ENCODE data around the gene SRD5A2.
"Not testable (repeated sequence)": the region's sequence is repeated elsewhere in the genome, so short reads cannot be mapped to it uniquely, and the experiment has no call there.

DNA sequence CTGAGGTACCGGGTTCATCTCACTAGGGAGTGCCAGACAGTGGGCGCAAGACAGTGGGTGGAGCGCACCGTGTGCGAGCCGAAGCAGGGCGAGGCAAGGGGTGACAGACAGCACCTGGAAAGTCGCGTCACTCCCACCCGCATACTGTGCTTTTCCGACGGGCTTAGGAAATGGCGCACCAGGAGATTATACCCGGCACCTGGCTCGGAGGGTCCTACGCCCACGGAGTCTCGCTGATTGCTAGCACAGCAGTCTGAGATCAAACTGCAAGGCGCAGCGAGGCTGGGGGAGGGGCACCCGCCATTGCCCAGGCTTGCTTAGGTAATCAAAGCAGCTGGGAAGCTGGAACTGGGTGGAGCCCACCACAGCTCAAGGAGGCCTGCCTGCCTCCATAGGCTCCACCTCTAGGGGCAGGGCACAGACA is 84.3 kb downstream of the SRD5A2 start:
- TF ChIP-seq, protein P1, sequence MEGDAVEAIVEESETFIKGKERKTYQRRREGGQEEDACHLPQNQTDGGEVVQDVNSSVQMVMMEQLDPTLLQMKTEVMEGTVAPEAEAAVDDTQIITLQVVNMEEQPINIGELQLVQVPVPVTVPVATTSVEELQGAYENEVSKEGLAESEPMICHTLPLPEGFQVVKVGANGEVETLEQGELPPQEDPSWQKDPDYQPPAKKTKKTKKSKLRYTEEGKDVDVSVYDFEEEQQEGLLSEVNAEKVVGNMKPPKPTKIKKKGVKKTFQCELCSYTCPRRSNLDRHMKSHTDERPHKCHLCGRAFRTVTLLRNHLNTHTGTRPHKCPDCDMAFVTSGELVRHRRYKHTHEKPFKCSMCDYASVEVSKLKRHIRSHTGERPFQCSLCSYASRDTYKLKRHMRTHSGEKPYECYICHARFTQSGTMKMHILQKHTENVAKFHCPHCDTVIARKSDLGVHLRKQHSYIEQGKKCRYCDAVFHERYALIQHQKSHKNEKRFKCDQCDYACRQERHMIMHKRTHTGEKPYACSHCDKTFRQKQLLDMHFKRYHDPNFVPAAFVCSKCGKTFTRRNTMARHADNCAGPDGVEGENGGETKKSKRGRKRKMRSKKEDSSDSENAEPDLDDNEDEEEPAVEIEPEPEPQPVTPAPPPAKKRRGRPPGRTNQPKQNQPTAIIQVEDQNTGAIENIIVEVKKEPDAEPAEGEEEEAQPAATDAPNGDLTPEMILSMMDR (IDR thresholded peaks at IDR 0.05): not testable (repeated sequence)
- not testable (repeated sequence) for TF ChIP-seq POLR2A (IDR thresholded peaks at IDR 0.05)
